ENCODE results near the gene GSG1L.
"Not testable (repeated sequence)": the region's sequence is repeated elsewhere in the genome, so short reads cannot be mapped to it uniquely, and the experiment has no call there.

The GSG1L gene

GRCh38 chr16:27901956-27902355 is 161.6 kb downstream of the GSG1L start:
- no peak for DNase-seq (ENCODE audit: low read depth)

- no peak for DNase-seq (ENCODE audit: low read depth)
Measured at GRCh38 chr16:27899736-27900135, 163.8 kb downstream of the GSG1L start.

- no peak for DNase-seq (ENCODE audit: low read depth)
Measured at GRCh38 chr16:27894386-27894785, 169.1 kb downstream of the GSG1L start.

- no peak for DNase-seq (ENCODE audit: low read depth)
Measured at GRCh38 chr16:27892879-27893278, 170.6 kb downstream of the GSG1L start.

- no peak for DNase-seq (ENCODE audit: low read depth)
Measured at GRCh38 chr16:27890866-27891265, 172.6 kb downstream of the GSG1L start.

GRCh38 chr16:27890006-27890405 is 173.5 kb downstream of the GSG1L start:
- no peak for DNase-seq (ENCODE audit: low read depth)

GRCh38 chr16:27883576-27883975 is 179.9 kb downstream of the GSG1L start:
- no peak for DNase-seq (ENCODE audit: low read depth)

GRCh38 chr16:27880287-27880686 is 183.2 kb downstream of the GSG1L start:
- DNase-seq (ENCODE audit: low read depth) = no peak

- no peak for DNase-seq (ENCODE audit: low read depth)
Measured at GRCh38 chr16:27879601-27880247, 183.8 kb downstream of the GSG1L start.

- not testable (repeated sequence) for DNase-seq (ENCODE audit: low read depth)
Measured at GRCh38 chr16:27872627-27873026, 190.9 kb downstream of the GSG1L start.

- DNase-seq (ENCODE audit: low read depth) = no peak
Measured at GRCh38 chr16:27870116-27870798, 193.3 kb downstream of the GSG1L start.

- DNase-seq (ENCODE audit: low read depth) = no peak
Measured at GRCh38 chr16:27869411-27869810, 194.1 kb downstream of the GSG1L start.

- DNase-seq (ENCODE audit: low read depth) = no peak
Measured at GRCh38 chr16:27868180-27868579, 195.3 kb downstream of the GSG1L start.

GRCh38 chr16:27867122-27868110 is 196.1 kb downstream of the GSG1L start:
- peak; percentile 25 for DNase-seq (ENCODE audit: low read depth)

- DNase-seq (ENCODE audit: low read depth) = no peak
Measured at GRCh38 chr16:27863377-27863776, 200.1 kb downstream of the GSG1L start.

- no peak for DNase-seq (ENCODE audit: low read depth)
Measured at GRCh38 chr16:27862953-27863352, 200.6 kb downstream of the GSG1L start.

- DNase-seq (ENCODE audit: low read depth) = no peak
Measured at GRCh38 chr16:27860091-27860490, 203.4 kb downstream of the GSG1L start.

- no peak for DNase-seq (ENCODE audit: low read depth)
Measured at GRCh38 chr16:27859020-27859419, 204.5 kb downstream of the GSG1L start.

- no peak for DNase-seq (ENCODE audit: low read depth)
Measured at GRCh38 chr16:27853651-27854050, 209.9 kb downstream of the GSG1L start.

GRCh38 chr16:27853101-27853500 is 210.4 kb downstream of the GSG1L start:
- DNase-seq (ENCODE audit: low read depth) = no peak

- no peak for DNase-seq (ENCODE audit: low read depth)
Measured at GRCh38 chr16:27852681-27853080, 210.8 kb downstream of the GSG1L start.

- DNase-seq (ENCODE audit: low read depth) = no peak
Measured at GRCh38 chr16:27852116-27852515, 211.4 kb downstream of the GSG1L start.

GRCh38 chr16:27851586-27851985 is 211.9 kb downstream of the GSG1L start:
- DNase-seq (ENCODE audit: low read depth) = no peak

All from activated T-cell treated with anti-CD3 and anti-CD28 coated beads for 1 hour (primary cell).